Activated CD8-positive, alpha-beta T cell treated with anti-CD3 and anti-CD28 coated beads for 36 hours (primary cell): Measurements from ENCODE around the gene EFCAB9. TPM values are rescaled to one million over a fixed set of nuclear protein-coding genes. Genes with fewer than 3 reads are reported as not detected.

ENCODE experiments used
- ATAC-seq: fragments of 200-7000 bp; cut with Tn5 transposase; one replicate; pipeline ENCODE4 v1.10.0; 2021; ENCODE audit warnings: mild to moderate bottlenecking, moderate library complexity
- CTCF ChIA-PET: fragments of 350-600 bp; sonication (Branson Sonifier 250); formaldehyde crosslinking; loops from one replicate; lab custom pipeline; 2021; ENCODE audit warnings: antibody characterized with exemption; lab: Charles Lee
- POLR2A ChIA-PET: fragments of 350-600 bp; sonication (Branson Sonifier 250); formaldehyde crosslinking; loops from one replicate; lab custom pipeline; 2021; ENCODE audit warnings: antibody characterized with exemption; lab: Charles Lee
- DNase-seq: peaks from one replicate; pipeline ENCODE4 v3.0.0-alpha.2; 2020
- H3K27ac Mint-ChIP-seq: one replicate; pipeline ENCODE4 v1.8.0; 2021; ENCODE audit warnings: mild to moderate bottlenecking, mixed read lengths
- H3K27me3 Mint-ChIP-seq: one replicate; pipeline ENCODE4 v1.8.0; 2021; ENCODE audit warnings: mixed read lengths
- H3K36me3 Mint-ChIP-seq: one replicate; pipeline ENCODE4 v1.8.0; 2021; ENCODE audit warnings: low read depth, mixed read lengths
- H3K4me1 Mint-ChIP-seq: one replicate; pipeline ENCODE4 v1.8.0; 2021; ENCODE audit warnings: low read depth, mixed read lengths
- H3K4me3 Mint-ChIP-seq: one replicate; pipeline ENCODE4 v1.8.0; 2021; ENCODE audit warnings: mild to moderate bottlenecking, moderate library complexity, mixed read lengths
- H3K9me3 Mint-ChIP-seq: one replicate; pipeline ENCODE4 v1.8.0; 2021; ENCODE audit warnings: mixed read lengths
- intact Hi-C: fragments of 100-400 bp; cut with micrococcal nuclease; formaldehyde crosslinking; loops from one replicate; pipeline ENCODE4 v1.10.0; 2022
- total RNA-seq, 2 experiments: library from RNA; stranded (reverse); gene quantifications; one replicate each; pipeline ENCODE4 v1.2.3, GENCODE V29; 2021
- TF ChIP-seq, protein P1 (sequence below): fragments of 200-600 bp; IDR thresholded peaks from one replicate; pipeline ENCODE4 v1.8.0; 2022; ENCODE audit warnings: antibody characterized with exemption, mild to moderate bottlenecking

The EFCAB9 gene
- total RNA-seq, 2 experiments from 2014 or later: not detected

- Mint-ChIP-seq H3K27ac (peak overlapping the region; percentile 28), H3K4me1 (peaks cover 67% of the 10 kb centered on the region), H3K4me3 (no peak overlapping the region), H3K9me3 (no peaks in the 10 kb centered on the region), H3K27me3 (no peaks in the 10 kb centered on the region), H3K36me3 (peaks cover 47% of the 10 kb centered on the region)
- TF ChIP-seq, protein P1, sequence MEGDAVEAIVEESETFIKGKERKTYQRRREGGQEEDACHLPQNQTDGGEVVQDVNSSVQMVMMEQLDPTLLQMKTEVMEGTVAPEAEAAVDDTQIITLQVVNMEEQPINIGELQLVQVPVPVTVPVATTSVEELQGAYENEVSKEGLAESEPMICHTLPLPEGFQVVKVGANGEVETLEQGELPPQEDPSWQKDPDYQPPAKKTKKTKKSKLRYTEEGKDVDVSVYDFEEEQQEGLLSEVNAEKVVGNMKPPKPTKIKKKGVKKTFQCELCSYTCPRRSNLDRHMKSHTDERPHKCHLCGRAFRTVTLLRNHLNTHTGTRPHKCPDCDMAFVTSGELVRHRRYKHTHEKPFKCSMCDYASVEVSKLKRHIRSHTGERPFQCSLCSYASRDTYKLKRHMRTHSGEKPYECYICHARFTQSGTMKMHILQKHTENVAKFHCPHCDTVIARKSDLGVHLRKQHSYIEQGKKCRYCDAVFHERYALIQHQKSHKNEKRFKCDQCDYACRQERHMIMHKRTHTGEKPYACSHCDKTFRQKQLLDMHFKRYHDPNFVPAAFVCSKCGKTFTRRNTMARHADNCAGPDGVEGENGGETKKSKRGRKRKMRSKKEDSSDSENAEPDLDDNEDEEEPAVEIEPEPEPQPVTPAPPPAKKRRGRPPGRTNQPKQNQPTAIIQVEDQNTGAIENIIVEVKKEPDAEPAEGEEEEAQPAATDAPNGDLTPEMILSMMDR: no peak
- DNase-seq (no peak), ATAC-seq (no peak)
- ChIA-PET CTCF (interaction anchor here (1.1 kb wide), 1 partner anchor 16 kb away, joined by 3 read pairs; no protein-coding TSS in a partner anchor), POLR2A (interaction anchor here (0.7 to 1.5 kb wide), 4 partner anchors 14 to 381 kb away, joined by 3 to 6 read pairs (median 4); no protein-coding TSS in a partner anchor)
- intact Hi-C loops: no loop called here
These were observed 35.0 kb upstream of the EFCAB9 start for GRCh38 chr5:172159016-172159415.

DNA sequence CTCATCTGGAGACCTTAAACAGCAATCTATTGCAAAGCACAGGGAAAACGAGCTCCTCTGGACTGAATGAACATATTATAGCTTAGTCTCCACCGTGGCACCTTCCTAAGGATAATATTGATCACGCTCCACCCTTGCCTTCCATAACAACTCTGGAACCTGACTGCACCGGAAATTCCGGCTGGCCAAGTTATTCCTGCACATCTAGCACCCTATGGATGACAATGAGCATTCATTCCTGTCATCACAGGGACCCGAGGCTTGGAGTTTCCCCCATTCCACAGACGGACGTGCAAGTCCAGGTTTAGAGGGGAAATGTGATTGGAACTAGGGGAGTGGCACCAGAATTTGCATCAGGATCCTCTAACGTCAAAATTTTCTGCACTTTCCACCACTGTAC lies 33.5 kb upstream of the EFCAB9 start:
- Mint-ChIP-seq H3K4me3 (no peak overlapping the region), H3K9me3 (no peaks in the 10 kb centered on the region), H3K27ac (peak overlapping the region; percentile 30), H3K36me3 (peaks cover 38% of the 10 kb centered on the region), H3K27me3 (no peaks in the 10 kb centered on the region), H3K4me1 (peaks cover 64% of the 10 kb centered on the region)
- ChIA-PET CTCF (no interaction called here), POLR2A (no interaction called here)
- intact Hi-C loops: no loop called here
- ATAC-seq: no peak
- DNase-seq: no peak
- TF ChIP-seq, protein P1: no peak

GRCh38 chr5:172162323-172162986 lies 31.5 kb upstream of the EFCAB9 start:
- TF ChIP-seq, protein P1: no peak
- ChIA-PET CTCF (interaction anchor here (1.0 to 2.0 kb wide), 3 partner anchors 8 to 10 kb away, joined by 4 to 7 read pairs (median 4); no protein-coding TSS in a partner anchor), POLR2A (interaction anchor here (0.7 to 6.4 kb wide), 8 partner anchors 10 to 250 kb away, joined by 3 to 51 read pairs (median 3); no protein-coding TSS in a partner anchor)
- no peaks in the 10 kb centered on the region for H3K9me3 Mint-ChIP-seq
- peaks cover 35% of the 10 kb centered on the region for H3K36me3 Mint-ChIP-seq
- H3K27me3 Mint-ChIP-seq: no peaks in the 10 kb centered on the region
- DNase-seq (no peak), ATAC-seq (no peak)
- H3K4me3 Mint-ChIP-seq: no peak overlapping the region
- intact Hi-C loops: no loop called here
- H3K27ac Mint-ChIP-seq: peak overlapping the region; percentile 51
- H3K4me1 Mint-ChIP-seq: peaks cover 64% of the 10 kb centered on the region

DNA sequence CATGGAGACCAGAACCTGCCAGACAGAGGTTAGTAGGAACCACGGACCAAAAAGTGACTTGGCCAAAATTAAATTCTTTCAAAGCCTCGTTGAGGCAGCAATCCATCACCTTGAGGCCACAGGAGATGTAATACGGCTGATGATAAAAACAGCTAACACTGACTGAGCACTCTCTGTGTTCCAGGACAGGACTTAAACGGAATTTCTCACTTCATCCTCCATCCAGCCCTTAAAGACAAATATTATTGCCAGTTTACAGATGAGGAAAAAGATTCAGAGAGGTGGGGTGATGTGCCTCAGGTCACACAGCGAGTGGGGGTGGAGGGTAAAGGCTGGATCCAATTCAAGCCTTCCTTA lies 31.0 kb upstream of the EFCAB9 start:
- peaks cover 33% of the 10 kb centered on the region for H3K36me3 Mint-ChIP-seq
- no peak for DNase-seq
- no peak for ATAC-seq
- intact Hi-C loops: no loop called here
- ChIA-PET CTCF (interaction anchor here (1.0 to 2.0 kb wide), 4 partner anchors 8 to 25 kb away, joined by 4 to 7 read pairs (median 4); partner anchors contain the start of gene STK10), POLR2A (interaction anchor here (1.3 to 6.4 kb wide), 5 partner anchors 11 to 33 kb away, joined by 3 to 51 read pairs (median 3); no protein-coding TSS in a partner anchor)
- no peak overlapping the region for H3K4me3 Mint-ChIP-seq
- TF ChIP-seq, protein P1: no peak
- no peaks in the 10 kb centered on the region for H3K27me3 Mint-ChIP-seq
- no peaks in the 10 kb centered on the region for H3K9me3 Mint-ChIP-seq
- peak overlapping the region; percentile 51 for H3K27ac Mint-ChIP-seq
- H3K4me1 Mint-ChIP-seq: peaks cover 68% of the 10 kb centered on the region

GRCh38 chr5:172163346-172163745 lies 30.6 kb upstream of the EFCAB9 start:
- TF ChIP-seq, protein P1: no peak
- Mint-ChIP-seq H3K27me3 (no peaks in the 10 kb centered on the region), H3K27ac (peak overlapping the region; percentile 49)

More at GRCh38 chr5:172163346-172163745, 30.6 kb upstream of the EFCAB9 start:
- DNase-seq (no peak), ATAC-seq (no peak)
- no peaks in the 10 kb centered on the region for H3K9me3 Mint-ChIP-seq
- H3K36me3 Mint-ChIP-seq: peaks cover 31% of the 10 kb centered on the region
- intact Hi-C loops: no loop called here
- H3K4me1 Mint-ChIP-seq: peaks cover 70% of the 10 kb centered on the region
- POLR2A ChIA-PET: interaction anchor here (1.3 to 6.4 kb wide), 5 partner anchors 11 to 34 kb away, joined by 3 to 51 read pairs (median 3); no protein-coding TSS in a partner anchor
- H3K4me3 Mint-ChIP-seq: no peak overlapping the region
- CTCF ChIA-PET: interaction anchor here (1.0 to 2.0 kb wide), 4 partner anchors 8 to 25 kb away, joined by 4 to 7 read pairs (median 4); partner anchors contain the start of gene STK10
